SKM-1 (cell line): ENCODE measurements around the gene UBE3C.

Experiments used
- DNase-seq: peaks from one replicate; lab custom pipeline; 2025; ENCODE audit not compliant: unreplicated experiment; lab: John Stamatoyannopoulos, UW

The UBE3C gene

GRCh38 chr7:157168571-157168970 is 29.8 kb downstream of the UBE3C start:
- no peak for DNase-seq

- no peak for DNase-seq
These were observed 38.0 kb downstream of the UBE3C start for GRCh38 chr7:157176771-157177170.

GRCh38 chr7:157177333-157177982 is 38.7 kb downstream of the UBE3C start:
- no peak for DNase-seq

GRCh38 chr7:157177983-157178381 is 39.3 kb downstream of the UBE3C start:
- no peak for DNase-seq

DNA sequence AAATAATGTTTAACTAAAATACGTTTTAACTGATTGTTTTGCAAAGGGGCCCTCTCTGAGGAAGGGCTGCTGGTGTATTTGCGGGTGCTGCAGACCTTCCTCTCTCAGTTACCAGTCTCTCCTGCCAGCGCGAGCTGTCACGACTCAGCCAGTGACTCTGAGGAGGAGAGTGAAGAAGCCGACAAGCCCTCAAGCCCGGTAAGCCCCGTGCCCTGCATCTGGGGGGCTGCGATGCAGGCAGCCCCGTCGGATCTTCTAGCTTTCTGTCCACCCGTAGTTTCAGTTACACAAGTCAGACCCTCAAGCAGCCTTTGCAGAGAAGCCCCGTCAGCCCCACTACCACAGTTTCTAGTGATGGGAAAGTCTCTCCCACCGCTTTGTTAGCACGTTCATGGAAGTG is 45.1 kb downstream of the UBE3C start:
- no peak for DNase-seq

GRCh38 chr7:157188091-157188665 is 49.5 kb downstream of the UBE3C start:
- no peak for DNase-seq

GRCh38 chr7:157189405-157189804 is 50.7 kb downstream of the UBE3C start:
- no peak for DNase-seq

GRCh38 chr7:157192861-157193260 is 54.1 kb downstream of the UBE3C start:
- no peak for DNase-seq

- DNase-seq = no peak
These were observed 54.5 kb downstream of the UBE3C start for GRCh38 chr7:157193274-157193673.

- no peak for DNase-seq
These were observed 56.2 kb downstream of the UBE3C start for GRCh38 chr7:157194948-157195347.

DNA sequence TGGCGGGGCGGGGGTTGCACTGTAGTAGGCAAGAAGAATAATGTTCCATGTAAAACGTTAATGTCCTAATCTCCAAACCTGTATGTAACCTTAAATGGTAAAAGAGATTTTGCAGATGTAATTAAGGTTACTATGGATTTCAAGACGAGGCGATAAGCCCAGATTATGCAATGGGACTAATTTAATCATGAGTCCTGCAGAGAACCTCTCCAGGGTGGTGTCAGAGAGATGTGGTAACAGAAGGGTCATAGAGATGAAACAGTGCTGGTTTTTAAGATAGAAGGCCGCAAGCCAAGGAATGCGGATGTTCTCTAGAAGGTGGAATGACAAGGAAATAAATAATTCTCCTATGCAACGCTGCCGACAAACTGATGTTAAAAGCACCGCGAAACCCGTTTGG is 57.1 kb downstream of the UBE3C start:
- DNase-seq = no peak

GRCh38 chr7:157204134-157204533 is 65.4 kb downstream of the UBE3C start:
- no peak for DNase-seq

DNA sequence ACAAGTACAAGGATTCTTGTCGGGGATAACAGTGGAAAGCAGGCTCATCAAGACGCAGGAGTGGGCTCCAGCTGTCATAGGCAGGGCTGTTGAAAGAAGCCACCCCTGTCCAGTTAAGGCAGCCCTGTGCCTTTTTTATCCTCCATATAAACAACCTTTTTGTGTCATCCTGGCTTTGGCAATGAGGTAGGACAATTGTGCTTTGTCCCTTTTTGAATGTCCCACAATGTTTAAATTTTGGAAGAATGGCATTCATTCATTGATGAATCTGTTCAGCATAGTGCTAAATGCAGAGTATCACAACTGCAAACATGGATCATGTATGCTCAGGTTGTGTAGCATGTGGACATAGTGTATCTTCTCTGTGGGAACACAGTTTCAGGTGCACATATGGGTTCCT is 66.7 kb downstream of the UBE3C start:
- no peak for DNase-seq

DNA sequence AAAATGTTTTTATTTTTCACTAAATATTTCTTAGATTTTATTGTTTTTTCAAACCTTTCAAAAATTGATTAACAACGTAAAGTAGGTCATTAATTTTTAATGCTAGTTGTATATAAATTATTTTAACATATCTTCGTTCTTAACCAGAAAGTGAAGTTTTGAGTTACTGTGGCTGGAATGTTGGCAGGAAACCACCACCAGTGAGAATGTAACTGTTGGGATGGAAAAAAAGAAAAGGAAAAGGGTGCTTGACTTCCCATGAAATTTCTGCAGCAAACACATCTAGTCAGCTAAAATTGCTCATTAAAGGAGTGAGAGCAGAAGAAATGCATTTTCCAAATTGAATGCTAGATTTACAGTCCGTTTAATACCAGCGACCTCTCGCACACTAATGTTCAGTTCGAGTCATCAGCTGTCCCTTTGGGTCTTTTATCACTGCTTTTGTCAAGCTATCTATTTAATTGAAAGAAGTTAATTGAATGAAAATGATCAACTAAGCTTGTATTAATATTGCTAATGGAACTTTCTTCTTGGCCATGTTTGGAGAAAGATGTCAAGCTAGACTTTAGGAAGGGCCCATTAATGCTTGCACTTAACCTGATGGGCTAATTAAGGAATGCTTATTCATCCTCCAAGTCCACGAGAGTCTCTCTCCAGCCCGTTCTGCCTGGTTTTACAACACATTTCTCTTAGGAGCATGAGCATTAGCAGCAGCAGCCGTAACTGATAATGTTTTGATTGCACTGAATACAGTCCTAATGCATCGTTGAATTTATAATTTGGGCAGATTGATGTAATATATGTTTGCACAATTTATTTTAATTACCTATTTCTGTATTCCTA is 70.1 kb downstream of the UBE3C start:
- no peak for DNase-seq

- DNase-seq = no peak
These were observed 72.0 kb downstream of the UBE3C start for GRCh38 chr7:157210682-157211081.

DNA sequence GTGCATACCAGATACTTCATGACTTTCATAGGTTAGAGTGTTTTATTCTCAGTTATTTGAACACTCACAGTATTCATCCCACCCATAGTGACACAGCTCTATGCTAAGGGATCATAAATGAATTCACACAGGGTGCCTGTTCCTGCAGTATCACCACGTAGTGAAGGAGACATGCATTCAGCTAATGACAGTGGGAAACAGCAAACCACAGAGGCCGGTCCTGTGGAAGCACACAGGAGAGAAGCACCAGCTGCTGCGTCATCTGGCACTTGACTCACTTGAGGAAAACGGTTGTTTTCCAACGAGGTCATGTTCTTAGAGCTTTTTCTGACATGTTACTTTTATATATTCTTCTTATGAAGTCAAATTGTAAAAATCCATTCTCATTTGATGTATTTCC is 73.0 kb downstream of the UBE3C start:
- no peak for DNase-seq

DNA sequence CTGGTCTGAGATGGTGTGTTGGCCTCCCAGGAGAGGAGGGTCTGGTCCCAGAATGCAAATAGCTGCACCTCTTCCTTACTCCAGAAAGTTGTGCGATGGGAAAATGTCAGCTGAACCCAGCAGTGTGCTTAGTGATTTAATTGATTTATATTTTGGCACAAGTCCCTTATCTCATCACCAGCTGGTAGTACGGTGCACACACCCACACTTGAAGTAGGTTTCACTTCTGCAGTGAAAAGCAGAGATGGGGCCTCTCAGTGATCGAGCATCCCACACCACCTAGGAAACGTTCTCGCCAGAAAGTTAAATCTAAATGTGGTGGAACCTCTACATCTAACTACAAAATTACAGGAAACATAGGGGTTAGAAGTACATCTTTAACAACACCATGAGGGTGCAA is 80.4 kb downstream of the UBE3C start:
- DNase-seq = no peak

DNA sequence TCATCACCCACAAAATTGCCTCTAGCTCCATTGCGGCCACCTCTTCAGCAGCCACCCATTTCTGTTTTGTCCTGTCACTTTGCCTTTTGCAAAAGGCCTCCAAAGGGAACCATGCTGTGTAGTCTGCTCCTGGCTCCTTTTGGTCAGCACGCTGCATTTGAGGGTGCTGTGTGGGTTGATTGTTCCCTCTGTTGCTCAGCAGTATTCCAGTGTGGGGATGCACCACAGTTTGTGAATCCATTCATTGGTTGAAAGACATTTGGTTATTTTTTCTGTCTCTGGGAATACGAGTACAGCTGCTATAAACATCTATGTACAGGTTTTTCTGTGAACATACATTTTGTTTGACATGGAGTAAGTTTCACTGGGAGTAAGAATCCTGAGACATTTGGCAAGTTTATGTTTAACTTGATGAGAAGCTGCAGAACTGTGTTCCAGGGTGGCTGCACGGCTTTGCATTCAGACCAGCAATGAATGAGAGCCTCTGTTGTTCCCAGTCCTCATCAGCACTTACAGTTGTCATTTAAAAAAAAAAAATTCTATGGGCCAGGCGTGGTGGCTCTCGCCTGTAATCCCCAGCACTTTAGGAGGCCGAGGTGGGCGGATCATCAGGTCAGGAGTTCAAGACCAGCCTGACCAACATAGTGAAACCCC is 82.3 kb downstream of the UBE3C start:
- no peak for DNase-seq

DNA sequence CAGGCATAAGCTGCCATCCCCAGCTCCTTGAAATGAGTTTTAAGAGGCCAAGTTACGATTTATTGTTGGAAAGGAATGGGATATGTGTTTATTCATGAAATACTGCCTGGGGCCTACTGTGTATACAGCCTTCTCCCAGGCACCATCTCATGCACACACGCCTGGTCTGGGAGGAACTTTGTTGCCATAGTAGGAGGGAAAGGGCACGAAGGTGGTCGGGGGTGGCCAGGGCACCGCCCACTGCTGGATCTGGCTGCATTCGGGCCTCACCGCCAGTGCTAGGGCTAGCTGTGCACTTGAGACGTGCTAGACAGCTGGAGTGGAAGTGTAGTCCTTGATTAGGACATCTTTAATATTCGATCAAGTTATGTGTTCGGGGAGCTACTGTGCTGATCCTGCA is 84.0 kb downstream of the UBE3C start:
- DNase-seq = no peak

GRCh38 chr7:157224627-157225026 is 85.9 kb downstream of the UBE3C start:
- DNase-seq = no peak

DNA sequence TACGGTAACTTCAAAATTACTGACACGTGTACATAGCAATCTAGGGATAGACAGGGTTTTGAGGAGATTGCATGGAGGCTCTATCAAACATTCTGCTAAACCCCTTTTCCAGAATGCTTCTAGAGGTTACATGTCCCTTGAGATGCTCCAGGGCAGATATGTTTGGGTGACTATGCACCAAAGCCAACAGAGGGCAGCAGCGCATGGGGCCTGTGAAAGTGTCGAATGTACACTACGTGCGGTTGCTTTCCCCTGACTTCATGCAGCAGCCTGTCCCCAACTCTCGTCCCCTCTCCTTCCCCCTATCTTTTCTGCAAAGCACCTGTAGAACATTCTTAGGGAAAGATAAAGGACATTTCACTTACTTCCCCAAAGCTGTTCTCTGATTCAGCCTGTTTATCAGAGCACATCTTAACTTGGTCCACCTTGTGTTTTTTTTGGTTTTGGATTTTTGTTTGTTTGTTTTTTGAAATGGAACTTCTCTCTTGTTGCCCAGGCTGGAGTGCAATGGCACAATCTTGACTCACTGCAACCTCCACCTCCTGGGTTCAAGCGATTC is 90.2 kb downstream of the UBE3C start:
- DNase-seq = no peak
